HEK293 (cell line): ENCODE data around the gene LRBA.

Experiments used
- CTCF ChIP-seq: fragments of 450-650 bp; formaldehyde crosslinking; IDR thresholded peaks from 2 replicates; pipeline ENCODE4 v1.5.1; 2016; ENCODE audit warnings: missing biosample characterization, missing genetic modification characterization
- PRDM4 ChIP-seq: fragments of 450-650 bp; formaldehyde crosslinking; IDR thresholded peaks from 2 replicates; pipeline ENCODE4 v1.5.1; 2017; ENCODE audit warnings: missing biosample characterization, missing genetic modification characterization
- ZBTB17 ChIP-seq: fragments of 450-650 bp; formaldehyde crosslinking; IDR thresholded peaks from 2 replicates; pipeline ENCODE4 v1.5.1; 2016; ENCODE audit warnings: missing biosample characterization, missing genetic modification characterization
- ZFP41 ChIP-seq: fragments of 450-650 bp; formaldehyde crosslinking; IDR thresholded peaks from 2 replicates; pipeline ENCODE4 v1.5.1; 2016; ENCODE audit warnings: missing biosample characterization, missing genetic modification characterization, borderline replicate concordance
- ZNF146 ChIP-seq: fragments of 450-650 bp; formaldehyde crosslinking; IDR thresholded peaks from 2 replicates; pipeline ENCODE4 v1.5.1; 2016; ENCODE audit warnings: missing biosample characterization, missing genetic modification characterization
- ZNF704 ChIP-seq: fragments of 450-650 bp; formaldehyde crosslinking; IDR thresholded peaks from 2 replicates; pipeline ENCODE4 v1.5.1; 2016; ENCODE audit warnings: missing biosample characterization, missing genetic modification characterization
- ZNF776 ChIP-seq: fragments of 450-650 bp; formaldehyde crosslinking; IDR thresholded peaks from 2 replicates; pipeline ENCODE4 v1.5.0; 2017; ENCODE audit warnings: missing biosample characterization, missing genetic modification characterization, borderline replicate concordance

GRCh38 chr4:150561143-150561737 lies 453.8 kb downstream of the LRBA start:
- TF ChIP-seq ZFP41 (no peak), CTCF (tag by site-specific recombination) (no peak), ZNF776 (no peak), ZBTB17 (tag by site-specific recombination) (no peak), PRDM4 (tag by site-specific recombination) (no peak), ZNF146 (tag by site-specific recombination) (no peak), ZNF704 (tag by site-specific recombination) (no peak)
